HG03565 (cell line): ENCODE results near the gene ZSCAN26.
"Not testable (repeated sequence)": the region's sequence is repeated elsewhere in the genome, so short reads cannot be mapped to it uniquely, and the experiment has no call there.

ENCODE experiments used
- ATAC-seq: cut with Tn5 transposase; IDR thresholded peaks from one replicate; pipeline ENCODE4 v1.9.1; 2021; ENCODE audit warnings: mild to moderate bottlenecking, moderate library complexity; ENCODE audit not compliant: unreplicated experiment

Gene ZSCAN26

DNA sequence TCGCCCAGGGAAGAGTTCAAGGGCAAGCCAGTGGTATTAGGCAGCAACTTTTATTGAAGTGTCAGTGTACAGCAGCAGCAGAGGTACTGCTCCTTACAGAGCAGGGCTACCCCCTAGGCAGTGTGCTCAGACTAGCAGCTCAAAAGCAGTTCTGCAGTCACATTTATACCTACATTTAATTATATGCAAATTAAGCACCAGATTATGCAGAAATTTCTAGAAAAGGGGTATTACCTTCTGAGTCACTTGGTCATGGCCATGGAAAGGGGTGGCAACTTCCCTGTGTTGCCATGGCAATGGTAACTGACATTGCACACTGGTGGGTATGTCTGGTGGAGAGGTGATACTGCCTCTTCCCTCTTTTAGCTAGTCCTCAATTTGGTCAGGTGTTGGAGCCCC is 12.8 kb upstream of the ZSCAN26 start:
- ATAC-seq, result no peak

GRCh38 chr6:28257042-28257441 is 9.9 kb upstream of the ZSCAN26 start:
- ATAC-seq, result no peak

DNA sequence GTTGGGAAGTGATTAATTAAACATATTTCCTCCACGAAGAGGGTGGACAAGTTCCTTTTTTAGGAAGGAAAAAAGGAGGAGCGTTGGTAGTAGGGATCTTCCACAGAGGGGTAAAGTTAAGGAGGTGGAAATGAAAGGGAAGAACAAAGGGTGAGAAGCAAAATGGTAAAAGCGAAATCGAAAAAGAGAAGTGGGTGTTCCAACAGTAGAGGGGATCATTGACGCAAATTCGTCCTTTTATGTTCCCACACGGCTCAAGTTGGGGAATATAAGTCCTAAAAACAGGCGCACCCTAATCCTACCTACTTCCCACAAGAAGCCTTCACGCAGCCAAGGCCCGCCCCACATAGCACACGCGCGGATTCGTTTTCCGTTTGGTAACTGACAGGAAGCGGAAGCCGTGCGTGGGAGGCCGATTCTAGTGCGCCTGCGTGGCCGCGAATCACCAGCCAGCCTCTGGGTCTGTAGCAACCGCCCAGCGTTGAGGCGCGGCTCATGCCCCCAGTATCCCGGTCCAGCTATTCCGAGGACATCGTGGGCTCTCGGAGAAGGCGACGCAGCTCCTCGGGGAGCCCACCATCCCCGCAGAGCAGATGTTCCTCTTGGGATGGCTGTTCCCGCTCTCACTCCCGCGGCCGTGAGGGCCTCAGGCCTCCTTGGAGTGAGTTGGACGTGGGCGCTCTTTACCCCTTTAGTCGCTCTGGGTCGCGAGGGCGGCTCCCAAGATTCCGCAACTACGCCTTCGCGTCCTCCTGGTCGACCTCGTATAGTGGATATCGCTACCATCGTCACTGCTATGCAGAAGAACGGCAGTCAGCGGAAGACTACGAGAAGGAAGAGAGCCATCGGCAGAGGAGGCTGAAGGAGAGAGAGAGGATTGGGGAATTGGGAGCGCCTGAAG is 7.8 kb upstream of the ZSCAN26 start, which contains the start of gene NKAPL:
Gene NKAPL, plus strand, starts transcription at position 421 of the 901 bp plus-strand sequence. Its CDS starts 75 bp downstream, at position 496.
- ATAC-seq, result no peak

DNA sequence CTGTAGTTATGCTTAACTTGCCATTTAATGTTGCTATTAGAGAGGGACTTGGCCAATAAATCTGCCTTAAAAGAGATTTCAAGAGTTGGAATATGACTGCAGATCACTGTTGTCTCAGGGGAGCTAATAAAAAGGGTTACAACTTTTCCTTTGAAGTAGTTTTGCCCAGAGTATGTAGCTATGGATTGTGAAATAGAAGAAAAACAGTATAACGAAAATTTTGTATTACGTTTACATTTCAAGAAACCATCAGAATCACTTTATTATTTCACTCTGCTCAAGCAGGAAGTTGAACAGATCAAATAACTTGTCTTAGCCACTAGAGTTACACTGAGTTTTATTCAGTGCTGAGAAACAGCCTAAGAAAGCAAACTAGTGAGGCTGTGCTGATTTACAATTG is 3.0 kb upstream of the ZSCAN26 start:
- ATAC-seq, result no peak

DNA sequence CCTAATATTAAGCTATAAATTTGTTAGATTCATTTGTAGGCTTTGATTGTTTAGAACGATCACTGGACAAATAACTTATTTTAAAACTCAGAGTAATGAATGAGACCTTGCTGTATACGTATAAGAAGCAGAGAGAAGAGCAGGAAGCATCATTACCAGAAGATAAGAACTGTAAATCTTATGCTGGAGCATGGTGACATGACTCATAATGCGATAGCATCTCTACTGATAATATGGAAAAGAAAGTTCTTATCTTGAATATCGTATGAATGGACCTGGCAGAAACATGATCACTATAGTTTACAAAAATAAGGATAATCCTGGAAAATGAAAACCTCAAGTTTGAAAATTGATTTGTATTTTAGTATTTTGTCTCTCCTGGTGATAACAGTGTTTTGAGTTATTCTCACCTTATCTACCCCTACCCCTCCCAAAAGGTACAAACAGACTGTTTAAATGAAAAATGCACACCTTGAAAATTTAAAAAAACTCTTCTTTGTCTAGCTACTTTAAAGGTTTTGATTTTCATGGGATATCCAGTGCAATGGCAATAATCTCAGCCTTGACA is 2.0 kb upstream of the ZSCAN26 start:
- ATAC-seq, result no peak

DNA sequence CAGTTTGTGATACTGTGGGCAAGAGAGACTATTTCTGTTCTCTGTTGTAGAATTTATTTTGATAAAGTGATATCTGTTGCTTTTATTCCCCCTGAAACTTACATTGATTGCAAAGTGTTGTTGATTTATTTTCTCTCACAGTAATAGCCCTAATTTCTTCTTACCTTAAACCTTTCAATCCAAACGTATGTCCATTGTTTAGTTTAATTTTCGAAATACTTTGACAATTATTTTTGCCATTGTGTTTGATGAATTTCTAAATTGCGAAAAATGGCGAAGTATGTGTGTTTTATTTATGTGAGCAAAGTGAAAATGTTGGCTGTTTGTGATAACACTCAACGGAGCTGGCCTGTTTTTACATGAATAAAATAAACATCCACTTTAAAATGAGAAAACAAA is 381 bp upstream of the ZSCAN26 start:
- no peak for ATAC-seq

DNA sequence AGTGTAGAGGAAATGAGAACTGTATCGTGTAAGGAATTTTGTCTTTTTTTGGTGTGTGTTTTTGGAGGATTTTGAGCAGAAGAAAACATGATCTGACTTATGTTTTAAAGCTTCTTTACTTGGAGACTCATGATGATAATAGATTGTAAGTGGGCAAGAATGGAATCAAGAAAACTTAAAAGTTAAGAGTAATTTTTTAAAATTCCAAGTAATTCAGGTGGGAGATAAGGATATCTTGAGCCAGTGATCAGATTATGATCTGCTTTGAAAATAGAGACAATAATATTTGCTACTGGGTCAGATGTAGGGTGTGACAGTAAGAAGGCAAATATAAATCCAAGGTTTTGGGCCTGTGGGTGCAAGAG is 734 bp downstream of the ZSCAN26 start:
- no peak for ATAC-seq

DNA sequence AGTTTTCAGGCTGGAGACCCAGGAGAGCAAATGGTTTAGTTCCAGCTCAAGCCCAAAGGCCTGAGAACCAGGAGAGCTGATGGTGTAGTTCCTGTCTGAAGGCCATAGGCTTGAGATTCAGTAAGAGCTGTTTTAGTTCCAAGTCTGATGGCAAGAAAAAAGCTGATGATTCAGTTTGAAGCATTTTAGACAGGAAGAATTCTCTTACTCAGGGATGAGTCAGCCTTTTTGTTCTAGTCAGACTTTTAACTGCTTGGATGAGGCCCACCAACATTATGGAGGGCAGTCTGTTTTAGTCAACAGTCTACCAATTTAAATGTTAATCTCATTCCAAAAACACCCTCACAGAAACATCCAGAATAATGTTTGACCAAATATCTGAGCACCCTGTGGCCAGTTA is 2.5 kb downstream of the ZSCAN26 start:
- ATAC-seq, result no peak

GRCh38 chr6:28274888-28275287 is 7.9 kb downstream of the ZSCAN26 start:
- no peak for ATAC-seq

- no peak for ATAC-seq
Measured at GRCh38 chr6:28277746-28278145, 10.8 kb downstream of the ZSCAN26 start.

GRCh38 chr6:28280595-28281287 is 13.8 kb downstream of the ZSCAN26 start:
- no peak for ATAC-seq

GRCh38 chr6:28281288-28282064 is 14.5 kb downstream of the ZSCAN26 start, which contains the start of gene PGBD1:
TSS of gene PGBD1 (plus strand) at chr6:28281572. CDS start at chr6:28283814, 2,242 bp downstream.
- ATAC-seq, result no peak

DNA sequence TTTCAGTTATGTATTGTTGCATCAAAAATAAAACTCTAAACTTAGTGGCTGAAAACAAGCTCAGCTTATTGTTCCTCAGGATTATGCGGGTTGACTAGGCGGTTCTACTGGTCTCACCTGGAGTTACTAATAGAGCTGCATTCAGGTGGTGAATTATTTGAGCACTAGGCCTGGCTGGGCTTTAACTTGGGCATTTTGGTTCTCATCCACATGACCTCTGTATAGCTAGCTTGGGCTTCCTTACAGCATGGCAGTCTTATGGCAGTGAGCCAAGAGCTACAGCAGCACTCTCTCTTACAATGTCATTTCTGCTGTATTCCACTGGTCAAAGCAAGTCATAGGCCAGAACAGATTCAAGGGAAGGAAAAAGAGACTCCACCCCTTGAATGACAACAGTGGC is 16.0 kb downstream of the ZSCAN26 start:
- no peak for ATAC-seq

DNA sequence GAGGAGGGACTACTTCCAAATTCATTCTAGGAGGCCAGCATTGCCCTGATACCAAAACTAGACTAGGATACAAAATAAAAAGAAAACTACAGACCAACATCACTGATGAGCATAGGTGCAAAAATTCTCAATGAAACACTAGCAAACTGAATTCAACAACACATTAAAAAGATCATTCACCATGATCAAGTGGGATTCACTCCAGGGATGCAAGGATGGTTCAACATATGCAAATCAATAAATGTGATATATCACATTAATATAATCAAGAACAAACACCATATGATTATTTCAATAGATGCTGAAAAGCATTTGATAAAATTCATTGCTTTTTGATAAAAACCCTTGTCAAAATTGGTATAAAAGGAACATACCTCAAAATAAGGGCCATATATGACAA is 24.6 kb downstream of the ZSCAN26 start:
- no peak for ATAC-seq

DNA sequence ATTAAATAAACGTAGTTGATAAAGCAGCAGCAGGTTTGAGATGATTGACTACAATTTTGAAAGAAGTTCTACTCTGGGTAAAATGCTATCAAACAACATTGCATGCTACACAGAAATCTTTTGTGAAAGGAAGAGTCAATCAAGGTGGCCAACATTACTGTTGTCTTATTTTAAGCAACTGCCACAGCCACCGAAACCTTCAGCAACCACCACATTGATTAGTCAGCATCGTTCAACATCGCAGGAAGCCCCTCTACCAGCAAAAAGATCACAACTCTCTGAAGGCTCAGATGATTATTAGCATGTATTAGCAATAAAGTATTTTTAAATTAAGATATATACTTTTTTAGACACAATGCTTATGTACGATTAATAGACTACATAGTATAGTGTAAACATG is 28.4 kb downstream of the ZSCAN26 start:
- ATAC-seq, result no peak

- ATAC-seq, result no peak
Measured at GRCh38 chr6:28296520-28297060, 29.6 kb downstream of the ZSCAN26 start.

DNA sequence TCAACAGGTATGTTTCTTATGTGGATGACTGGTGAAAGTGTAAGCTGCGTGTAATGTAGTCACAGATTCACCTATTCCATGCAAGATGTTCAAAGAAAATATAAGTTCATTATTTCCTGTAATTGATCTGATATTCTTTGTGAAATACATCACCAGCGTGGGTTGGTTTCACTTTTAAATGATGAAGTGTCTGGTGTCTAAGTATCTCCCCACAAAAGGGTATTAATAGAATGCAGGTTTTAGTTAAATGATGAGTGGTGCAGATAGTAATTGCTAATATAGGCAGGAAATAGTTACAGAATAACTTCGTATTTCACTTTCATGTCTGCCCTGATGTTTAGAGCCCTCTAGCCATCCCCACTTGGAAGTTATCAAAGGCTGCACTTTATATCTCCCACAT is 36.6 kb downstream of the ZSCAN26 start:
- peak; percentile 71 for ATAC-seq

DNA sequence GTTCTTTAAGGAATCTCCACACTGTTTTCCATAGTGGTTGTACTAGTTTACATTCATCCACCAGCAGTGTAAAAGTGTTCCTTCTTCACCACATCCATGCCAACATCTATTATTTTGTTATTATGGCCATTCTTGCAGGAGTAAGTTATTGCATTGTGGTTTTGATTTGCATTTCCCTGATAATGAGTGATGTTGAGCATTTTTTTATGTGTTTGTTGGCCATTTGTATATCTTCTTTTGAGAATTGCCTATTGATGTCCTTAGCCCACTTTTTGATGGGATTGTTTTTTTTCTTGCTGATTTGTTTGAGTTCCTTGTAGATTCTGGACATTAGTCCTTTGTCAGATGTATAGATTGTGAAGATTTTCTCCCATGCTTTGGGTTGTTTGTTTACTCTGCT is 39.4 kb downstream of the ZSCAN26 start:
- ATAC-seq, result not testable (repeated sequence)

- no peak for ATAC-seq
Measured at GRCh38 chr6:28311139-28311823, 44.3 kb downstream of the ZSCAN26 start.

DNA sequence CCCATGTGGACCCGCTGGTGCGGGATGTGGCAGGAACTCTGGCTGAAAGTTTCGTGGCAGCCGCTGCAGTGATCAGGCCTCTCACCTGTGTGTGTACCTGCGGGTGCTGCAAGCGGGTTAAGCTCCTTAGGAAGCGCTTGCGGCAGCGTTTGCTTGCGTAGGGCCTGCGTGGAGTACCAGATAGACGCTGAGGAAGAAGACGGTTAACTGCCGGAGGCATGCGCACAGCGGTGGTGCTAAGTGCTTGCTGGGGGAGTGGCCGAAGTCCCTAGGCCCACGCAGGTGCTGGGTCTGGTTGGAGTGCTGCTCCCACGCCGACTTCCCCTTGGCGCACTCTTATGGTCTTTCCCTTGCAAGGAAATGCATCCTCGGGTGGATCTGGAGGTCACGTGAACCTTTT is 46.0 kb downstream of the ZSCAN26 start:
- no peak for ATAC-seq
